GM08714 (cell line): ENCODE results near the gene DHRS12.

ENCODE experiments used
- H3K4me3 ChIP-seq: fragments of 200-500 bp; sonication (Bioruptor generic); 2 replicates; pipeline ENCODE4 v1.5.1; 2014; ENCODE audit warnings: mild to moderate bottlenecking, low read length, inconsistent platforms
- ZNF274 ChIP-seq: IDR thresholded peaks from 2 replicates; pipeline ENCODE4 v1.6.1; 2012; ENCODE audit warnings: mild to moderate bottlenecking, low read depth, low read length

Gene DHRS12

GRCh38 chr13:51785712-51786424 is 18.1 kb downstream of the DHRS12 start:
- H3K4me3 ChIP-seq, result no peak overlapping the region
- TF ChIP-seq ZNF274, result no peak

- H3K4me3 ChIP-seq, result no peak overlapping the region
- TF ChIP-seq ZNF274, result no peak
Observed at GRCh38 chr13:51784097-51784496, 19.9 kb downstream of the DHRS12 start.

GRCh38 chr13:51783428-51784094 is 20.4 kb downstream of the DHRS12 start:
- no peak overlapping the region for H3K4me3 ChIP-seq
- no peak for TF ChIP-seq ZNF274

GRCh38 chr13:51782026-51782710 is 21.8 kb downstream of the DHRS12 start:
- no peak for TF ChIP-seq ZNF274
- H3K4me3 ChIP-seq, result no peak overlapping the region

- TF ChIP-seq ZNF274, result no peak
- no peak overlapping the region for H3K4me3 ChIP-seq
Observed at GRCh38 chr13:51781246-51782022, 22.5 kb downstream of the DHRS12 start.

GRCh38 chr13:51780099-51780498 is 23.9 kb downstream of the DHRS12 start:
- H3K4me3 ChIP-seq, result no peak overlapping the region
- TF ChIP-seq ZNF274, result no peak

- no peak for TF ChIP-seq ZNF274
- H3K4me3 ChIP-seq, result no peak overlapping the region
Observed at GRCh38 chr13:51778392-51778791, 25.6 kb downstream of the DHRS12 start.

GRCh38 chr13:51777921-51778320 is 26.0 kb downstream of the DHRS12 start:
- TF ChIP-seq ZNF274, result no peak
- no peak overlapping the region for H3K4me3 ChIP-seq

GRCh38 chr13:51776179-51776578 is 27.8 kb downstream of the DHRS12 start:
- no peak for TF ChIP-seq ZNF274
- H3K4me3 ChIP-seq, result no peak overlapping the region

- no peak for TF ChIP-seq ZNF274
- no peak overlapping the region for H3K4me3 ChIP-seq
Observed at GRCh38 chr13:51773515-51773914, 30.4 kb downstream of the DHRS12 start.

GRCh38 chr13:51772781-51773180 is 31.2 kb downstream of the DHRS12 start:
- no peak for TF ChIP-seq ZNF274
- no peak overlapping the region for H3K4me3 ChIP-seq

- TF ChIP-seq ZNF274, result no peak
- no peak overlapping the region for H3K4me3 ChIP-seq
Observed at GRCh38 chr13:51772105-51772455, 31.9 kb downstream of the DHRS12 start.

GRCh38 chr13:51771418-51772104 is 32.4 kb downstream of the DHRS12 start:
- no peak for TF ChIP-seq ZNF274
- H3K4me3 ChIP-seq, result no peak overlapping the region
